ENCODE data around the gene ESR1. TPM values are rescaled to one million over a fixed set of nuclear protein-coding genes. Genes with fewer than 3 reads are reported as not detected.

Gene ESR1
- total RNA-seq, 1 experiment from 2014 or later, result not detected

- Histone ChIP-seq H3K36me3 (ENCODE audit: control insufficient read depth, insufficient read depth, low read length) (no peaks in the 10 kb centered on the region), H3K9me3 (no peaks in the 10 kb centered on the region), H3K27me3 (replicated peaks; ENCODE audit: control insufficient read depth, insufficient read depth, low read length) (no peaks in the 10 kb centered on the region), H3K4me1 (no peaks in the 10 kb centered on the region), H3K4me3 (ENCODE audit: low read depth, low read length) (no peak overlapping the region)
- Mint-ChIP-seq H3K9me3 (ENCODE audit: unreplicated experiment) (no peaks in the 10 kb centered on the region), H3K4me1 (ENCODE audit: low read depth, unreplicated experiment) (no peaks in the 10 kb centered on the region), H3K27me3 (ENCODE audit: insufficient read depth, unreplicated experiment) (peaks cover 2% of the 10 kb centered on the region), H3K36me3 (ENCODE audit: insufficient read depth, unreplicated experiment) (no peaks in the 10 kb centered on the region), H3K4me3 (ENCODE audit: unreplicated experiment) (no peak overlapping the region), H3K27ac (ENCODE audit: unreplicated experiment) (no peak overlapping the region)
- no peak for DNase-seq
- ChIA-PET POLR2A (no interaction called here), CTCF (no interaction called here)
- BruUV-seq (replicated peaks), result no TSS peak
- intact Hi-C loops (cut with micrococcal nuclease; ENCODE audit: unreplicated experiment), result no loop called here
- no peak for TF ChIP-seq CTCF (IDR thresholded peaks at IDR 0.05; ENCODE audit: insufficient read depth in 1 of 2, low read depth in 1 of 2, low read length in 1 of 2, severe bottlenecking in 1 of 2, unreplicated experiment in 1 of 2)
These were observed 15.0 kb downstream of the ESR1 start for GRCh38 chr6:151822252-151823111.

- no peak overlapping the region for H3K4me3 ChIP-seq (ENCODE audit: low read depth, low read length)
- Mint-ChIP-seq H3K4me1 (ENCODE audit: low read depth, unreplicated experiment) (no peaks in the 10 kb centered on the region), H3K36me3 (ENCODE audit: insufficient read depth, unreplicated experiment) (no peaks in the 10 kb centered on the region), H3K27me3 (ENCODE audit: insufficient read depth, unreplicated experiment) (peaks cover 8% of the 10 kb centered on the region), H3K27ac (ENCODE audit: unreplicated experiment) (no peak overlapping the region), H3K9me3 (ENCODE audit: unreplicated experiment) (no peaks in the 10 kb centered on the region), H3K4me3 (ENCODE audit: unreplicated experiment) (no peak overlapping the region)
- no TSS peak for BruUV-seq (replicated peaks)
- no peaks in the 10 kb centered on the region for H3K4me1 ChIP-seq
- H3K36me3 ChIP-seq (ENCODE audit: control insufficient read depth, insufficient read depth, low read length), result no peaks in the 10 kb centered on the region
- intact Hi-C loops (cut with micrococcal nuclease; ENCODE audit: unreplicated experiment), result no loop called here
- no peak for TF ChIP-seq CTCF (IDR thresholded peaks at IDR 0.05; ENCODE audit: insufficient read depth in 1 of 2, low read depth in 1 of 2, low read length in 1 of 2, severe bottlenecking in 1 of 2, unreplicated experiment in 1 of 2)
- no peaks in the 10 kb centered on the region for H3K27me3 ChIP-seq (replicated peaks; ENCODE audit: control insufficient read depth, insufficient read depth, low read length)
- no peaks in the 10 kb centered on the region for H3K9me3 ChIP-seq
- POLR2A ChIA-PET, result no interaction called here
- CTCF ChIA-PET, result no interaction called here
- DNase-seq, result no peak
These were observed 19.1 kb downstream of the ESR1 start for GRCh38 chr6:151826517-151827142.

GRCh38 chr6:151832710-151833109 is 25.2 kb downstream of the ESR1 start:
- Histone ChIP-seq H3K36me3 (ENCODE audit: control insufficient read depth, insufficient read depth, low read length) (no peaks in the 10 kb centered on the region), H3K4me3 (ENCODE audit: low read depth, low read length) (no peak overlapping the region), H3K4me1 (no peaks in the 10 kb centered on the region), H3K27me3 (replicated peaks; ENCODE audit: control insufficient read depth, insufficient read depth, low read length) (no peaks in the 10 kb centered on the region), H3K9me3 (no peaks in the 10 kb centered on the region)
- no peak for DNase-seq
- H3K4me1 Mint-ChIP-seq (ENCODE audit: low read depth, unreplicated experiment), result no peaks in the 10 kb centered on the region
- intact Hi-C loops (cut with micrococcal nuclease; ENCODE audit: unreplicated experiment), result no loop called here
- no peak overlapping the region for H3K27ac Mint-ChIP-seq (ENCODE audit: unreplicated experiment)
- ChIA-PET POLR2A (no interaction called here), CTCF (no interaction called here)
- H3K9me3 Mint-ChIP-seq (ENCODE audit: unreplicated experiment), result no peaks in the 10 kb centered on the region
- BruUV-seq (replicated peaks), result no TSS peak
- TF ChIP-seq CTCF (IDR thresholded peaks at IDR 0.05; ENCODE audit: insufficient read depth in 1 of 2, low read depth in 1 of 2, low read length in 1 of 2, severe bottlenecking in 1 of 2, unreplicated experiment in 1 of 2), result no peak
- peaks cover 19% of the 10 kb centered on the region for H3K27me3 Mint-ChIP-seq (ENCODE audit: insufficient read depth, unreplicated experiment)
- no peak overlapping the region for H3K4me3 Mint-ChIP-seq (ENCODE audit: unreplicated experiment)
- no peaks in the 10 kb centered on the region for H3K36me3 Mint-ChIP-seq (ENCODE audit: insufficient read depth, unreplicated experiment)

All from Caco-2 (cell line).